Muscle layer of duodenum (tissue), 2 donors: ENCODE measurements around the gene CAPNS2.
"Not testable (repeated sequence)": the region's sequence is repeated elsewhere in the genome, so short reads cannot be mapped to it uniquely, and the experiment has no call there.

Experiments used
- H3K27ac ChIP-seq: one replicate; pipeline ENCODE4 v1.7.0; 2013; ENCODE audit warnings: mild to moderate bottlenecking, low read length
- H3K27me3 ChIP-seq: one replicate; pipeline ENCODE4 v1.7.0; 2013; ENCODE audit warnings: low read depth, mild to moderate bottlenecking, control low read depth, low read length
- H3K36me3 ChIP-seq, 2 donors: one replicate each; pipeline ENCODE4 v1.7.0; 2013; ENCODE audit warnings: low read length in 2 of 2, control low read depth in 1 of 2, mild to moderate bottlenecking in 1 of 2; ENCODE audit not compliant: insufficient read depth in 2 of 2, control insufficient read depth in 1 of 2
- H3K4me1 ChIP-seq, 2 donors: one replicate each; pipeline ENCODE4 v1.7.0; 2013; ENCODE audit warnings: low read length in 2 of 2, mild to moderate bottlenecking in 2 of 2, control low read depth in 1 of 2, moderate library complexity in 1 of 2; ENCODE audit not compliant: insufficient read depth in 2 of 2, control insufficient read depth in 1 of 2
- H3K4me3 ChIP-seq, 2 donors: one replicate each; pipeline ENCODE4 v1.7.0; 2013; ENCODE audit warnings: low read length in 2 of 2, low read depth in 1 of 2, mild to moderate bottlenecking in 1 of 2
- H3K9me3 ChIP-seq, 2 donors: one replicate each; pipeline ENCODE4 v1.7.0; 2013; ENCODE audit warnings: low read length in 2 of 2, control low read depth in 1 of 2, mild to moderate bottlenecking in 1 of 2; ENCODE audit not compliant: control insufficient read depth in 1 of 2
- donor health status: healthy.

The CAPNS2 gene

GRCh38 chr16:55592306-55592705, 25.8 kb downstream of the CAPNS2 start:
- H3K27me3 ChIP-seq: peaks cover 4% of the 10 kb centered on the region
- no peak overlapping the region for H3K27ac ChIP-seq
- no peak overlapping the region for H3K4me3 ChIP-seq

GRCh38 chr16:55597928-55598327, 31.4 kb downstream of the CAPNS2 start:
- peaks cover 4% of the 10 kb centered on the region for H3K27me3 ChIP-seq

More at GRCh38 chr16:55592306-55592705, 25.8 kb downstream of the CAPNS2 start:
- no peaks in the 10 kb centered on the region for H3K36me3 ChIP-seq
- no peaks in the 10 kb centered on the region for H3K4me1 ChIP-seq
- H3K9me3 ChIP-seq: no peaks in the 10 kb centered on the region

DNA sequence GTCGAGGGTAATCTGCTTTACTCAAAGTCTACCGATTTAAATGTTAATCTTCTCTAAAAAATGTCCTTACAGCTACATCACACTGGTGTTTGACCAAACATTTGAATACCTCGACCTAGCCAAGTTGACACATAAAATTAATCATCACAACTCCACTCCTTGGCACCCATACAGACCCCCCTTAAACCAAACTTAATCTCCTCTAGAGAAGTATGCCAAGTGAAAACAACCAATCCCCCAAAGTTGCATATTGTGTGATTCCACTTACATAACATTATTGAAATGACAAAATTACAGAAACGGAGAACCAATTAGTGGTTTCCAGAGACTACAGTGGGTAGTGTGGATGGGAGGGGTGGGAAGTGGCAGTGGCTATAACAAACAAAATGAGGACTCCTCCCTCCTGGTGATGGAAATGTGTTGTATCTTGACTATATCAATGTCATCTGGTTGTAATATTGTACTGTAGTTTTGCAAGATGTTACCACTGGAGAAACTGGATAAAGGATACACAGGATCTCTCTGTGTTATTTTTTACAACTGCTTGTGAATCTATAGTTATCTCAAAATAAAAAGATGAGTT, 39.4 kb downstream of the CAPNS2 start:
- Histone ChIP-seq H3K27ac (no peak overlapping the region), H3K4me3 (no peak overlapping the region), H3K36me3 (no peaks in the 10 kb centered on the region), H3K4me1 (peaks cover 0 to 4% of the 10 kb centered on the region in 2 donors), H3K9me3 (no peaks in the 10 kb centered on the region), H3K27me3 (no peaks in the 10 kb centered on the region)

More at GRCh38 chr16:55597928-55598327, 31.4 kb downstream of the CAPNS2 start:
- H3K4me1 ChIP-seq: no peaks in the 10 kb centered on the region
- no peaks in the 10 kb centered on the region for H3K36me3 ChIP-seq
- H3K4me3 ChIP-seq: no peak overlapping the region
- H3K9me3 ChIP-seq: no peaks in the 10 kb centered on the region
- no peak overlapping the region for H3K27ac ChIP-seq

DNA sequence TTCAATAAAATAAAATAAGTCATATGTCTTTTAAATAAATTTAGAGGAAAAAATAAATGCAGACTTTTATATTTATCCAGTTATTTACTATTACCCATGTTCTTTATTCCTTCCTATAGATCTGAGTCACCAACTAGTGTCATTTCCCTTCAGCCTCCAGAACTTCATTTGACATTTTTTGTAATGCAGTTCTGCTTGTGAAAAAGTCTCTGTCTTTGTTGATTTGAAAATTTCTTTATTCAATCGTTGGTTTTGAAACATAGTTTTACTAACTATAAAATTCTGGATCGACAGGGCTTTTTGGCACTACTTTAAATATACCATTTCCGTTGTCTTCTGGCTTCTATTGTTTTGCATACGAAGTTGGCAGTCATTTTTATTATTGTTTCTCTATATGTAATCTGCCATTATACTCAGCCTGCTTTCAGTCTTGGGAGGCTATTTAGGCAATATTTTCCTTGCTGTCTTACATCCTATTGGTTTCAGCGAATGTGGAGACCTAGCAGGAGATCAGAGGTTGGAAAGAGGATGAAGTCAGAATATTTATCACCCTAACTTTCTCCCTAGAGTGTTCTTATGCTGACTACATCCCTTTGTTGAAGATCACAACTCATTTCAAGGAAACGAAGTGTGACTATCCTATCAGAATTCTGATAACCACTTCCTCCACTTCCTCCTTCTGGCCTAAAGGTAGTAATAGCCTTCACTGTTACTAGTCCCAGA, 47.3 kb downstream of the CAPNS2 start:
- no peaks in the 10 kb centered on the region for H3K4me1 ChIP-seq
- no peak overlapping the region for H3K4me3 ChIP-seq
- no peaks in the 10 kb centered on the region for H3K27me3 ChIP-seq
- H3K9me3 ChIP-seq: no peaks in the 10 kb centered on the region
- H3K27ac ChIP-seq: no peak overlapping the region
- H3K36me3 ChIP-seq: no peaks in the 10 kb centered on the region

DNA sequence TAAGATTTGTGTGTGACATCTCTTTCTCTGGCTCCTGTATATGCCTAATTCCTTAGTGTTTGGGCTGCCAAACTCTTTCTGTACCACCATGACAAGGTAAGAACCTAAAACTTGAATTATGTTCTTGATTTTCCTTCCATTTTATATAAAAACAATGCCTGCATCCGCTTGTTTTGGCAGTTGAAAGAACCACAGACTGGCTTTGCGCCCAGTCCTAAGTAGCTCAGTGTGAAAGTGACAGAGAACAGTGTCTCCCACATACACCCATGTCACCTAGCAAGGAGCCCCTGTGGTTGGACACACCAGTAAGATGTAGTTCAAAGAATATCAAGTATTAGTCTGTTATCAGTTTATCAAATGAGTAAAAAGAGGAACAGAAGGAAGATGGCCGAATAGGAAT, 48.6 kb downstream of the CAPNS2 start:
- no peaks in the 10 kb centered on the region for H3K27me3 ChIP-seq
- H3K4me1 ChIP-seq: no peaks in the 10 kb centered on the region
- no peak overlapping the region for H3K4me3 ChIP-seq
- no peaks in the 10 kb centered on the region for H3K36me3 ChIP-seq
- H3K9me3 ChIP-seq: no peaks in the 10 kb centered on the region
- H3K27ac ChIP-seq: no peak overlapping the region

DNA sequence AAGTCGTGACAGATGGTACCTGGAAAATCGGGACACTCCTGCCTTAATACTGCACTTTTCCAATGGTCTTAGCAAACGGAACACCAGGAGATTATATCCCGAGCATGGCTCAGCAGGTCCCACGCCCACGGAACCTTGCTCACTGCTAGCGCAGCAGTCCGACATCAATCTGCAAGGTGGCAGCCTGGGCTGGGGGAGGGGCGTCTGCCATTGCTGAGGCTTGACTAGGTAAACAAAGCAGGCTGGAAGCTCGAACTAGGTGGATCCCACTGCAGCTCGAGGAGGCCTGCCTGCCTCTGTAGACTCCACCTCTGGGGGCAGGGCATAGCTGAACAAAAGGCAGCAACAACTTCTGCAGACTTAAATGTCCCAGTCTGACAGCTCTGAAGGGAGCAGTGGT, 49.2 kb downstream of the CAPNS2 start:
- not testable (repeated sequence) for H3K36me3 ChIP-seq, H3K27me3 ChIP-seq, H3K9me3 ChIP-seq, H3K4me3 ChIP-seq, H3K4me1 ChIP-seq, H3K27ac ChIP-seq
